C1 segment of cervical spinal cord (tissue), 14 donors: Measurements from ENCODE around the gene LTBP2.

ENCODE experiments used
- DNase-seq, 14 donors: peaks; one replicate each; lab custom pipeline; 2025; lab: John Stamatoyannopoulos, UW

Gene LTBP2

DNA sequence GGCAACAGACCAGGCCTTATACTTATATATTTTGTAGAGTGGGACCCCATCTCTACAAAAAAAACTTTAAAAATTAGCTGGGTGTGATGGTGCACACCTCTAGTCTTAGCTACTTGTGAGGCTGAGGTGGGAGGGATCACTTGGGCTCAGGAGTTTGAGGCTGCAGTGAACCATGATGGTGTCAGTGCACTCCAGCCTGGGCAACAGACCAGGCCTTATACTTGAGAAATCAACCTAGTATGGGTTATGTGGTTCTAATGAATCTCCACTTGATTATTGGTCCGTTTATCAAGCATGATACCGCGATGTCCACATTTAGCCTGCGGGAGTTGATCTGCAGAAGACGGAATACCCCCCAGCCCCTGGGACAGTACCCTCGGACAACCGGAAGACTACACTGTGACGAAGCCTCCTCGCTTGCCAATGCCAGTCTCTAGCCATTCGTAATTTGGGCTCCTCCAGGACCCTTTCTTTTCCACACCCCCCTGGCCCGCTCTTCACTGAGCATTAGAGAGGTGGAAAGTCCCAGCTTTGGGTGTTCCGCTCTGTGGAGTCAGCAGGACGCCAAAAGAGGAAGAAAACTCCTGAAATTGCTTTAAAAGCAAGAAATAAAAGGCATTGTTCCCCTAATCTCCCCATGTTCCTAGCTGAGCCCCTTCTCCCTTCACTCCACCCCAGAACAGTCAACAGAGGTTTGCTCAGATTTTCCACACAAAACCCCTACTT, 19.4 kb downstream of the LTBP2 start:
- peak in 1 of 14 donors; percentile 15 for DNase-seq

DNA sequence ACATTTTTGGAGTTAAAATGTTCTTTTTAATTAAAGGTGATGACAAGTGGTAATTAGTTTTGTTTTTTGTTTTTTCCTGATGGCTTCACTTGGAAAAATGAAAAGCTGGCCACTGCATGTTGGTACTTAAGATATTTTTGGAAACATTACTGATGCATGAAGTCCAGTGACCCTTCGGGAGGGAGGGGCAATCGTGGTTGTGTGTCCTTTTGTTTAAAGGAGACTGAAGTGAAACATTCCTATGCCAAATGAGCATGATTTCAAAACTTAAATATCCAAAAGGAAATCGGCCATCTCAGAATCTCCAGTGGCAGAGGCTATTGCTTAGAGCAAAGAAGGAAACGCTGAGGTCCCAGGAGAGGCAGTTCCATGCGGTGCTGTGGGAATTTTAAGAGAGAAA, 20.1 kb downstream of the LTBP2 start:
- DNase-seq: no peak

DNA sequence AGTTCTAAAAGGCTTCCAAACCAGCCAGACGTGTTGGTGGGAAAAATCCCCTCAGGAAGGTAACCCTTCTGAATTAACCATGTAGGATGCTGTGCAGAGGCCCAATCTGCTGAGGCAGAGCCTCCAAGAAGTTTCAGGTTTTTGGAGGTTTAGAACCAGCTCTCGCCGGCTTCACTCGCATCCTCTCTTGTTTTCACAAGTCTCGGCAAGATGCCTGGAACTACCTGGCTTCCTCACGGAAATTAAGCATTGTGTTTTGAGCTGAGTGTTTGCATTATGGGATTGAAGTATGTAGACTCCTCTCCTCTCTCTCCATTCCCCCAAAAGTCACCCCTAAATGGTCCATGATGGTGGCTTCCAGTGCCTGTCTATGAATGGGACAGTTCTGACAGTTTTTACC, 20.6 kb downstream of the LTBP2 start:
- DNase-seq: no peak

GRCh38 chr14:74589291-74589879, 22.7 kb downstream of the LTBP2 start:
- DNase-seq: no peak

GRCh38 chr14:74587363-74587707, 24.7 kb downstream of the LTBP2 start:
- no peak for DNase-seq

DNA sequence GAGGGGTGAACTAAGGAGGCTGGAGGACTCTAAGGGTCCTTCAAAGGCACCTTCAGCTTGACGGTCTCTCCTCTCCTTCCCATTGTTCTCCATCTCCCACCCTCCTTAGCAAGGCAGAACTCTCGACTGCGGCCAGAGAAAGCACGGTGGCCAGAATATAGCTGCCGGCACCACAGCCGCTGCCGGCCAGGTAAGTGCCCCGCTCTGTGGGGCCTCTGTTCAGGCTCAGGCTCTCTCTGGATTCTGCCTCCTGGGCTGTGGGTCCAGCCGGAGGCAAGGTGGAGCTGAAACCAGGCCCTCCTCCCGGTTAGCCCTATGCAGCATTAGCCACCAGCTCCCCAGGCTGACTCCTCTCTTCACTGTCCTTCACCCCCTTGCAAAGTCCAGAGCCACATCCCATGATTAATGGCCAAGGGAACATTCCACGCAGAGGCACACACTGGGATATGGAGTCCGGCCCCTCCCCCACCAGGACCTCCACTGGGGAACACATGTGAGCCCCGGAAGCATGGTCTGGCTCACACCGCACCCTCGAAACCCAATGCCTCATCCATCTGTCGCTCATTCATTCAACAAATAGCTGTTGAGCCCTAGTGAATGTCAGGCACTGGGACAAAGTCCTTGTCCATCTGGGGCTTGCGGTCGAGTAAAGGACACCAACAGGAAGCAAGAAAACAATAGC, 25.2 kb downstream of the LTBP2 start:
- DNase-seq: no peak

GRCh38 chr14:74585406-74586335, 26.4 kb downstream of the LTBP2 start:
- DNase-seq: no peak

- DNase-seq: no peak
Measured at GRCh38 chr14:74584951-74585350, 27.1 kb downstream of the LTBP2 start.

GRCh38 chr14:74583689-74584434, 28.2 kb downstream of the LTBP2 start:
- DNase-seq: no peak

DNA sequence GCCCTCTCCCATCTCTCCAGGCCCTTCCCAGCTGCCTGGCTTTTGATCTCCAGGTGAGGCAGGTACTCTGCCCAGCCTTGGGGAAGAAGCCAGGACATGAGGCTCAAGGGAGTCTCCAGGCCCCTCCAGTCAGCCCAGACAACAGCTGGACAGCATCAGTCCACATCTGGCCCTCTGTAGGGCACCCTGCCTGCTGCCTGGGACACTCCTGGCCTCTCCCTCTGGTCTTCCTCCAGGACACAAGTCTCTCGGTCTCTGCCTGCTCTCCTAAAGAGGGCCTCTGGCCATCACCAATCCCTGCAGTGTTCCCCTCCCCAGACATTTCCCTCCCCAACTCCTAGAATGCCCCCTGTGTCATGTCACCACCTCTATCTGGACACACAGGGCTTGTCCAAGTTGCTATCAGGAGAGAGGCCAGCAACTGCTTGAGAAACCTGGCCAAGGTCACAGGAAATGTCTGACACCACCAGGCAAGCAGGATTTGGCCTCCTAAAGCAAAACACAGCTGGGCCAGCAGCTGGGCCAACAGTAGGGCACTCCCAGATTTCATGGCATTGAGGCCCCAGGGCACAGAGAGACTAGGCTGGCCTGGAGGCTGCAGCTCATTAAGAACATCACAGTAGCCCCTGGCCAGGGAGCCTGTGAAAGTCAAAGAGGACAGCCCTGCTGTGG, 29.0 kb downstream of the LTBP2 start:
- DNase-seq: no peak

DNA sequence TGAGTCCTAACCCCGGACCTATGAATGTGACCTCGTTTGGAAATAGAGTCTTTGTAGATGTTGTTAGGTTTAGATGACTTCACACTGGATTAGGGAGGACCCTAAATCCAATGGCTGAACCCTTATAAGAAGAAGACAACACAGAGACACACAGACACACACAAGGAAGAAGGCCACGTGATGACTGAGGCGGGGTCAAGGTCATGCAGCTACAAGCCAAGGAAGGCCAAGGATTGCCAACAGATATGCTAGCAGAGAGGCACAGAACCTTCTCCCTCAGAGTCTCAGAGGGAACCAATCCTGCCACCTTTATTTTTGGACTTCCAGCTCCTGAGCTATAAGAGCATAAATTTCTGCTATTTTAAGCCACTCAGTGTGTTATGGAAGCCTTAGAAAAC, 31.8 kb downstream of the LTBP2 start:
- DNase-seq: no peak

DNA sequence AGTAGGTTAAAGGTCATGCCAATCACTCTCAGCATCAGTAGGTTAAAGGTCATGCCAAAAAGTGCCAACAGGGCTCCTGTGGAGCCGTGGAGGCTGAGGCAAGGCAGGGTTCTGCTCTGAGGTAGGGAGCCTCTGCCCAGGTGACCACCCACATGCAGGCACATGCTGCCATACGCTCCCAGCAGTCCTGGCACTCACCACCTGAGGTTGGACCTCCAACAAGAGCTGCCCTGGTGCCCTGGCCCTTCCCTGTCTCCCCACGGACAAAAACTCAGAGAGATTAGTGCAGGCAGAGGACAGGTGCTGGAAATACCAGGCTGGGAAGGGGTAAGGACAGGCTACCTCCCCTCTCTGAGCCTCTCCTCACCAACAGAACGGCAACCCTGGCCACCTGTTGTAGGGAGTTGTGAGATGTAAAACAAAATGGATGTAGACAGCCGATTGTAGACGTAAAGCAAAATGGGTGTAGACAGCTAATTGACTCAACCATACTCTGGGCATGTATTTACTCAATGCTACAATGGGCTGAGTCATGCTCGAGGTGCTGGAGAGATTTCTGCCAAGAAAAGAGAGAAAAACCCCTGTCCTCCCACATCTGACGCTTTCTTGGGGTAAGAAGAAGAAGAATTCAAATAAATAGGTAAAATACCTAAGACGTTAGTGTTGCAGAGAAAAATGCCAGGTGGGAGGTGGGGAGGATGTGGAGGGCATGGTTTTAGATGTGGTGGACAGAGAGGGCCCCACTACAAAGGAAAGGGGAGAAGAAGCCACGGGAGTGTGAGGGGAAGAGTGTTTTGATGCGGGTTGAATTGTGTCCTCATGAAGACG, 32.4 kb downstream of the LTBP2 start:
- no peak for DNase-seq

DNA sequence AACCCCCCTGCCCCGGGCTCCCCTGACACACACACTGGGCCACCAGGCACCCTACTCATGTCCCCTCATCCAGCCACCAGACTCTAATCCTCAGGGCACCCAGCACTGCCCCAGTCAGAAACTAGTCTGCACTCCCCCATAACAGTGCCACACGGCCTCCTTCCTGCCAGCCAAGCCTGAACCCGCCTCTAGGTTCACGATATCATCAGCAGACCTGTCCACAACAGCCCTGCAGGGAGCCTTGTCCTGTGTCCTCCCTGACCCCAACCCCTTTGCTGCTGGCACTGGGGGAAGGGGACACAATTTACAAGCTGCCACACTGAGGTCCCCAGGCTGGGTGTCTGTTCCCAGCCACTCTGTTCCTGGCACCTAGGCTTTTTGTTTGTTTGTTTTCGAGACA, 33.6 kb downstream of the LTBP2 start:
- no peak for DNase-seq

DNA sequence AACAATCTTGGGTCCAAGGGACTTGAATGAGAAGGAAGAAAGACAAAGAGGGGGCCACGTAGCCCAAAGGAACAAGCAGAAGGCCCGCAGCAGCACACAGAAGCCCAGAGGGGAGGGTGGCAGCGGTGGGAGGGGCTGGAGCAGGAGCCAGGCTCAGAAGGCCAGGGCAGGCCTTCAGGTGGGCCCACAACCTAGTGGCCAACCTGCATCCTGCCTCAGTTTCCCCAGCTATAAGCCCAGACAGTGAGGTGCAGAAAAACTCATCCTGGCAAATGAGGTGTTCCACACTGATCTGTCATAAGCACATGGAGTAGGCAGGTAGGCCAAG, 34.1 kb downstream of the LTBP2 start:
- DNase-seq: no peak

DNA sequence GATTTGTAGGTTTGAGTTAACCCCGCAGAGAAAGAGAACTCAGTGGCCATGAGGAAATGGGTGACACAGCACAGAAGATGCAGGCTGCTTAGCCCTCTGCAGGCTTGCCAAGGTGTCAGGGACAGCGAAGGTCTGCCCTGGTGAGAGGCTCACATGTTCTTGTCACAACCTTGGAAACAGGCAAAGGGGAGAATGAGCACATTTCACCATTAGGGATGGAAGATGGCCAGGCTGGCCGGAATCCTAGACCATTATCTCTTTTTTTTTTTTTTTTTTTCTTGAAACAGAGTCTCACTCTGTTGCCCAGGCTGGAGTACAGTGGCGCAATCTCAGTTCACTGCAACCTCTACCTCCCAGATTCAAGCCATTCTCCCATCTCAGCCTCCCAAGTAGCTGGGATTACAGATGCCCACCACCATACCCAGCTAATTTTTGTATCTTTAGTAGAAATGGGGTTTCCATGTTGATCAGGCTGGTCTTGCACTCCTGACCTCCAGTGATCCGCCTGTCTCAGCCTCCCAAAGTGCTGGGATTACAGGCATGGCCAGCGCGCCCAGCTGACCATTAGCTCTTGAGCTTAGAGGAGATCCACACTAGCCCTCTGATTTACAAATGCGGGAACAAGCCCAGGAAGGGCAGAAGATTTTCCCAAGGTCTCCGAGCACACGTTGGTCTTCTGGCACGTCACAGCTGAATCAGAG, 34.6 kb downstream of the LTBP2 start:
- peak in 3 of 14 donors; percentile 8 to 21 (median 20) for DNase-seq

DNA sequence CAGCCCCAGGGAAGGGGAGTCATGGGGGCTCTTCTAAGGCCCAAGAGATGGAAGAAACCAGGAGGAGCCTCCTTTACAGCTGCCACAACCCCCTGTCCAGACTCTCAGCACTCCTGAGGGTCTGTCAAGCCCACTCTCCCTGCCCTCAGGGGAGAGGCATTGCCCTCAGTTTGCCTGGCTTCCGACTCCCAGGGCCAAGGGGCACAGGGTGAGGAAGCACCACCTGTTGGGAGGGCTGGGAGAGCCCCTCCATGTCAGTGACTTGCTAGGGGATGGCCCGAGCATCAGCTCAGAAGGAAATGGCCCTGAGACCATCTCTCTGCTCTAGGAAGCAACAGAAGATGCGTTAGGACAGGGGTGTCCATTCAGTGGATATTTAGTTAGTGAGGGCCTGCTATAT, 36.1 kb downstream of the LTBP2 start:
- DNase-seq: no peak

DNA sequence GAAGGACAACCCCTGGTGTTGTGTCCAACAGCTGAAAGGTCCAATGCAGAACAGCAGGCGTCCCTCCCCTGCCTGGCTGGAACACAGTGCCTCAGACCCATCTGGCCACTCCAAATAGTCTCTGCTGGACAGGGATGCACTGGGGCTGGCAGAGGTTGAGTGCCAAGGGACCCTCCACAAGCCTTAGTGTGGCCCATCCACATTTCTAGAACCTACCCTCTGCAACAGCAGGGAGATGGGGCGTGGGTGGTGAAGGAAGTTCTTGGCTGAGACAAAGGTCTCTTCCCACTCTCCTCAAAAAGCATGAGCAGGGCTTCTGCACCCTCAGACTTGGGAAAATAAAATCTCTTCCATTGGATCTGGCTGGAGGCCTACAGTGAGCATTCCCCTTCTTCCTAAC, 36.5 kb downstream of the LTBP2 start:
- no peak for DNase-seq

GRCh38 chr14:74574706-74575105, 37.3 kb downstream of the LTBP2 start:
- no peak for DNase-seq

GRCh38 chr14:74574090-74574433, 38.0 kb downstream of the LTBP2 start:
- DNase-seq: no peak
